ENCODE results near the gene LIMS1. TPM values are rescaled to one million over a fixed set of nuclear protein-coding genes. Genes with fewer than 3 reads are reported as not detected.

The LIMS1 gene
- total and polyA plus RNA-seq, 2 donors (not counting 3 experiments of a cell fraction or from before 2014, with no cell fraction given) = 153 to 229 TPM

DNA sequence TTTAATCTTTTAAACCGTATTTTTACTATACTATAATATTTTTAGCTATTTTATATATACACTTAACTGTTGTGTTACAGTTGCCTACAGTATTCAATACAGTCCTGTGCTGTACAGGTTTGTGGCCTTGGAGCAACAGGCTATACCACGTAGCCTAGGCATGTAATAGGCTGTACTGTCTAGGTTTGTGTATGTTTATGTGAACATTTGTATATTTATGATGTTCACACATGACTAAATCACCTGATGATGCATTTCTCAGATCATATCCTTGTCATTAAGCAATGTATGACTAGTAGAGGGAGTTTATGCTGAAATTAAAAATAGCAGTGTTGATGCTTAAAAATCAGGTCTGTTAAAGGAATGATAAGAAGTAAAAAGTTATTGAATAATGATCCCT, 92.7 kb downstream of the LIMS1 start:
- intact Hi-C loops (cut with micrococcal nuclease) = no loop called here
- Histone ChIP-seq H3K9me1 (replicated peaks; ENCODE audit: control insufficient read depth, extremely low read depth, insufficient read depth, low read length) (no peaks in the 10 kb centered on the region), H3K27me3 (ENCODE audit: control insufficient read depth in 2 of 2, insufficient read depth in 2 of 2, low read length in 2 of 2) (no peaks in the 10 kb centered on the region), H2AFZ (ENCODE audit: low read depth, low read length) (no peak overlapping the region), H3K79me2 (ENCODE audit: control insufficient read depth, insufficient read depth, low read length) (peaks cover 39% of the 10 kb centered on the region), H3K4me2 (ENCODE audit: insufficient read depth, low read length) (no peak overlapping the region), H3K9ac (replicated peaks; ENCODE audit: extremely low read depth, insufficient read depth, low read length) (no peak overlapping the region), H4K20me1 (replicated peaks; ENCODE audit: control insufficient read depth, extremely low read depth, insufficient read depth, low read length) (no peaks in the 10 kb centered on the region), H3K4me3 (replicated peaks in 1 of 3; ENCODE audit: insufficient read depth in 1 of 3, low read depth in 1 of 3, low read length in 3 of 3) (no peak overlapping the region), H3K36me3 (ENCODE audit: control insufficient read depth in 2 of 2, extremely low read depth in 1 of 2, insufficient read depth in 2 of 2, low read length in 2 of 2) (no peaks in the 10 kb centered on the region), H3K27ac (ENCODE audit: insufficient read depth, low read depth, low read length) (no peak overlapping the region), H3K9me3 (replicated peaks; ENCODE audit: control insufficient read depth, insufficient read depth, low read length) (no peaks in the 10 kb centered on the region), H3K4me1 (ENCODE audit: control insufficient read depth, extremely low read depth, insufficient read depth, low read length) (peaks cover 1% of the 10 kb centered on the region)
- POLR2A ChIA-PET = no interaction called here
- FAIRE-seq = no peak
- BruUV-seq (replicated peaks) = no TSS peak
- CTCF ChIA-PET = interaction anchor here (2.8 kb wide), 1 partner anchor 10 kb away, joined by 13 read pairs; no protein-coding TSS in a partner anchor
- dilution Hi-C loops (cut with MboI; ENCODE audit: extremely low pct_ligation_motif_present, low sequenced_read_pairs) = no loop called here
- TF ChIP-seq, protein P1, sequence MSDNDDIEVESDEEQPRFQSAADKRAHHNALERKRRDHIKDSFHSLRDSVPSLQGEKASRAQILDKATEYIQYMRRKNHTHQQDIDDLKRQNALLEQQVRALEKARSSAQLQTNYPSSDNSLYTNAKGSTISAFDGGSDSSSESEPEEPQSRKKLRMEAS (IDR thresholded peaks at IDR 0.05; ENCODE audit: insufficient read depth, insufficient read length) = no peak
- TF ChIP-seq POLR2A (IDR thresholded peaks at IDR 0.05; ENCODE audit: low read depth, low read length) (no peak), EZH2 (IDR thresholded peaks at IDR 0.05; ENCODE audit: borderline replicate concordance, low read depth, low read length, severe bottlenecking) (no peak), GATA2 (IDR thresholded peaks at IDR 0.05; ENCODE audit: insufficient read depth, insufficient read length, low read depth, low read length) (no peak), JUN (IDR thresholded peaks at IDR 0.05; ENCODE audit: borderline replicate concordance, insufficient read depth, insufficient read length, low read depth) (no peak), MYC (IDR thresholded peaks at IDR 0.05; ENCODE audit: low read depth, low read length) (no peak), POLR2AphosphoS5 (IDR thresholded peaks at IDR 0.05; ENCODE audit: insufficient read depth, low read depth, low read length) (no peak), FOS (IDR thresholded peaks at IDR 0.05; ENCODE audit: borderline replicate concordance, insufficient read depth, low read length) (no peak)
- TF ChIP-seq, protein P2, sequence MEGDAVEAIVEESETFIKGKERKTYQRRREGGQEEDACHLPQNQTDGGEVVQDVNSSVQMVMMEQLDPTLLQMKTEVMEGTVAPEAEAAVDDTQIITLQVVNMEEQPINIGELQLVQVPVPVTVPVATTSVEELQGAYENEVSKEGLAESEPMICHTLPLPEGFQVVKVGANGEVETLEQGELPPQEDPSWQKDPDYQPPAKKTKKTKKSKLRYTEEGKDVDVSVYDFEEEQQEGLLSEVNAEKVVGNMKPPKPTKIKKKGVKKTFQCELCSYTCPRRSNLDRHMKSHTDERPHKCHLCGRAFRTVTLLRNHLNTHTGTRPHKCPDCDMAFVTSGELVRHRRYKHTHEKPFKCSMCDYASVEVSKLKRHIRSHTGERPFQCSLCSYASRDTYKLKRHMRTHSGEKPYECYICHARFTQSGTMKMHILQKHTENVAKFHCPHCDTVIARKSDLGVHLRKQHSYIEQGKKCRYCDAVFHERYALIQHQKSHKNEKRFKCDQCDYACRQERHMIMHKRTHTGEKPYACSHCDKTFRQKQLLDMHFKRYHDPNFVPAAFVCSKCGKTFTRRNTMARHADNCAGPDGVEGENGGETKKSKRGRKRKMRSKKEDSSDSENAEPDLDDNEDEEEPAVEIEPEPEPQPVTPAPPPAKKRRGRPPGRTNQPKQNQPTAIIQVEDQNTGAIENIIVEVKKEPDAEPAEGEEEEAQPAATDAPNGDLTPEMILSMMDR (IDR thresholded peaks at IDR 0.05; ENCODE audit: extremely low read depth in 1 of 2, insufficient read depth in 1 of 2, low read depth in 1 of 2, low read length in 2 of 2) = no peak
- no peak for DNase-seq (ENCODE audit: low read depth, low spot score)

Measured in endothelial cell of umbilical vein (primary cell).